Prostate gland (tissue), 2 donors: ENCODE data around the gene NUTF2. TPM values are rescaled to one million over a fixed set of nuclear protein-coding genes. Genes with fewer than 3 reads are reported as not detected.
A peak's percentile ranks its signal among the peaks of the same experiment; 100 is the strongest.

Source experiments
- DNase-seq: peaks from one replicate; pipeline ENCODE4 v3.0.0-alpha.2; 2019; ENCODE audit warnings: low spot score
- H3K27ac ChIP-seq, 2 donors: fragments of 200-600 bp; sonication (generic); 2 replicates each; pipeline ENCODE4 v1.5.1; 2017 to 2019
- H3K27me3 ChIP-seq: fragments of 200-600 bp; sonication (generic); replicated peaks from 2 replicates; pipeline ENCODE4 v1.5.1; 2019; ENCODE audit not compliant: insufficient read depth
- H3K36me3 ChIP-seq, 2 donors: fragments of 200-600 bp; sonication (generic); 1 replicate in 1 of 2; 2 replicates in 1 of 2; pipeline versions ENCODE4 v1.5.1 to v1.8.1; 2017 to 2019
- H3K4me1 ChIP-seq: fragments of 200-600 bp; sonication (generic); replicated peaks from 2 replicates; pipeline ENCODE4 v1.5.1; 2019
- H3K4me3 ChIP-seq, 2 donors: fragments of 200-600 bp; sonication (generic); 2 replicates each; pipeline ENCODE4 v1.5.1; 2017 to 2019
- H3K9me3 ChIP-seq: fragments of 200-600 bp; sonication (generic); 2 replicates; pipeline ENCODE4 v1.5.1; 2017
- POLR2A ChIP-seq: fragments of 450-650 bp; IDR thresholded peaks from one replicate; pipeline ENCODE4 v1.6.1; 2016; ENCODE audit warnings: antibody characterized with exemption, mild to moderate bottlenecking
- POLR2AphosphoS5 ChIP-seq: sonication (generic); formaldehyde crosslinking; IDR thresholded peaks from one replicate; pipeline ENCODE4 v1.6.1; 2017; ENCODE audit warnings: antibody characterized with exemption
- WGBS: methylation state at CpG from one replicate; pipeline ENCODE4 v1.1.5; 2018; 5-methylcytosine and 5-hydroxymethylcytosine counted together
- intact Hi-C: fragments of 100-400 bp; cut with DNase I; formaldehyde crosslinking; loops from one replicate; pipeline ENCODE4 v1.14.2; 2022
- total RNA-seq, 2 donors: library from RNA; depleted of rRNA; stranded (reverse); fragments of >200 nt; gene quantifications; one replicate each; pipeline ENCODE4 v1.1.0, GENCODE V29; 2016
- TF ChIP-seq, protein P1 (sequence below), 4 experiments: fragments of 200-600 bp in 2 of 4; fragments of 450-650 bp in 2 of 4; sonication (generic) in 2 of 4; IDR thresholded peaks; 1 replicate in 3 of 4; 2 replicates in 1 of 4; pipeline ENCODE4 v1.5.1; 2016 to 2019; ENCODE audit warnings: antibody characterized with exemption in 4 of 4, mild to moderate bottlenecking in 2 of 4, moderate library complexity in 2 of 4

NUTF2 gene
- total RNA-seq, 2 donors from 2014 or later = 61.5 to 234 TPM

DNA sequence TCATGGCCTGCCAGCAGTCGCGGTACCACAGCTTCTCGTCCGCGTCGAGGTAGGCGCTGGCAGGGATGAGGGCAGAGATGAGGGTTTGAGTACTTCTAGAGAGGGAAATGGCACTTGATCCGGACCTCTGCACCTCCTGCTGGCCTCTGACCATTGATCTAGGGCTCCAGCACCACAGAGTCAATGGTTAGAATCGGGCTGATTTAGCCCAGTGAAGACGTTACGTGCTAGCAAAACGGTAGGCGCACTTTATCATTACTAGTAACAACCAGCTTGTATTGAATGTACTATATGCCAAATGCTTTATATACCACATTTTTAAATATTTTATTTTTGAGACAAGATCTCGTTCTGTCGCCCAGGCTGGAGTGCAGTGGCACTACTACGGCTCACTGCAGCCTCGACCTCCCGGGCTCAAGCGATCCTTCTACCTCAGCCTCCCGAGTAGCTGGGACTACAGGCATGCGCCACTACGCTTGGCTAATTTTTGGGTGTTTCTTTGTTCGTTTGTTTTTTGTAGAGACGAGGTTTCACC, 39.5 kb upstream of the NUTF2 start:
- peaks cover 14% of the 10 kb centered on the region for H3K4me1 ChIP-seq
- no peak for TF ChIP-seq POLR2AphosphoS5
- no peak for TF ChIP-seq POLR2A
- peak overlapping the region; percentile 72 to 81 for H3K27ac ChIP-seq
- H3K36me3 ChIP-seq = no peaks in the 10 kb centered on the region
- no peak for DNase-seq
- no peaks in the 10 kb centered on the region for H3K9me3 ChIP-seq
- H3K4me3 ChIP-seq = peak overlapping the region; percentile 94 to 98
- intact Hi-C loops = loop anchor here (10.0 kb wide), 1 partner anchor 132 kb away; no protein-coding TSS in a partner anchor
- WGBS = 23% methylated on average over 24 of the region's 24 CpGs
- no peaks in the 10 kb centered on the region for H3K27me3 ChIP-seq

DNA sequence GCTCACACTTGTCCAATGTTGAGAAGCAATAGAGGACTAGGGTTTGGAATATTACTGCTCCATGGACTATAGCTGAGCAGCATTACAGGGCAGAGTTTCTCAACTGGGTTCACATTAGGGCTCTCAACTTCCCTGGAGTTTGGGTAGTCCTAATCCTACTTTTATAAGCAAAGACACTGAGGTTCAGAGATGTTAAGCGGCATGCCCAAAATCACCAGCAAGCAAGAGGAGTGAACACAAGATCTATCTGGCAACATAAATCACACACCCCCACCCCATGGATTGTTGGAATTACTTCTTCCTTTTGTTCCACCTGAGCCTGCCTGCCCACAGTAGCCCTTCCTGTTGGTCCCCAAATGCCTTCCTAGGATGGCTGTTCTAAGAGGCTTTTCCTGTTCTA, 34.8 kb upstream of the NUTF2 start:
- TF ChIP-seq POLR2AphosphoS5 (no peak), POLR2A (no peak)
- TF ChIP-seq, protein P1, sequence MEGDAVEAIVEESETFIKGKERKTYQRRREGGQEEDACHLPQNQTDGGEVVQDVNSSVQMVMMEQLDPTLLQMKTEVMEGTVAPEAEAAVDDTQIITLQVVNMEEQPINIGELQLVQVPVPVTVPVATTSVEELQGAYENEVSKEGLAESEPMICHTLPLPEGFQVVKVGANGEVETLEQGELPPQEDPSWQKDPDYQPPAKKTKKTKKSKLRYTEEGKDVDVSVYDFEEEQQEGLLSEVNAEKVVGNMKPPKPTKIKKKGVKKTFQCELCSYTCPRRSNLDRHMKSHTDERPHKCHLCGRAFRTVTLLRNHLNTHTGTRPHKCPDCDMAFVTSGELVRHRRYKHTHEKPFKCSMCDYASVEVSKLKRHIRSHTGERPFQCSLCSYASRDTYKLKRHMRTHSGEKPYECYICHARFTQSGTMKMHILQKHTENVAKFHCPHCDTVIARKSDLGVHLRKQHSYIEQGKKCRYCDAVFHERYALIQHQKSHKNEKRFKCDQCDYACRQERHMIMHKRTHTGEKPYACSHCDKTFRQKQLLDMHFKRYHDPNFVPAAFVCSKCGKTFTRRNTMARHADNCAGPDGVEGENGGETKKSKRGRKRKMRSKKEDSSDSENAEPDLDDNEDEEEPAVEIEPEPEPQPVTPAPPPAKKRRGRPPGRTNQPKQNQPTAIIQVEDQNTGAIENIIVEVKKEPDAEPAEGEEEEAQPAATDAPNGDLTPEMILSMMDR (IDR thresholded peaks at IDR 0.05) = no peak
- Histone ChIP-seq H3K4me1 (no peaks in the 10 kb centered on the region), H3K9me3 (no peaks in the 10 kb centered on the region), H3K27me3 (no peaks in the 10 kb centered on the region), H3K4me3 (no peak overlapping the region), H3K27ac (no peak overlapping the region), H3K36me3 (no peaks in the 10 kb centered on the region)
- no peak for DNase-seq
- 100% methylated on average over 1 of the region's 1 CpG for WGBS
- intact Hi-C loops = no loop called here

DNA sequence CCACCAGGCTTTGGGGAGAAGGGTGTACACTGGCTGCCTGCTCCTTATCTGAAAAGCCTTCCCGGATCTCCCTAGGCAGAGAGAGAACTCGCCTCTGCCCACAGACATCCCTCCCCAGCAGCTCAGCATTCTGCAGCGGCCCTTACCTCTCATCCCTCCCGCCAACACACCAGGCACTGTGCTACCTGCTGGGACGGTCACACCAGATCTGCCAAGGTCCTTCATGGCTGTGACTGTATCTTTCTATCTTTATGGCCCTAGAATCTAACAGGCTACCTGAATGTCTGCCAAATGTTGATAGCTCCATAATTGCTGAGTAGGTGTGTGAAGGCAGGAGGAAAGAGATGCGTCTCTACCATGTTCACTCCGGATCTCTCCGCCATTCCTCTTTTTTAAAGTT, 32.2 kb upstream of the NUTF2 start:
- H3K27me3 ChIP-seq = no peaks in the 10 kb centered on the region
- TF ChIP-seq POLR2AphosphoS5 = no peak
- TF ChIP-seq, protein P1 (IDR thresholded peaks at IDR 0.05) = no peak
- TF ChIP-seq POLR2A = no peak
- no peak overlapping the region for H3K4me3 ChIP-seq
- WGBS = 69% methylated on average over 8 of the region's 8 CpGs
- no peaks in the 10 kb centered on the region for H3K36me3 ChIP-seq
- H3K27ac ChIP-seq = no peak overlapping the region
- H3K9me3 ChIP-seq = no peaks in the 10 kb centered on the region
- no peaks in the 10 kb centered on the region for H3K4me1 ChIP-seq
- intact Hi-C loops = no loop called here
- DNase-seq = no peak

DNA sequence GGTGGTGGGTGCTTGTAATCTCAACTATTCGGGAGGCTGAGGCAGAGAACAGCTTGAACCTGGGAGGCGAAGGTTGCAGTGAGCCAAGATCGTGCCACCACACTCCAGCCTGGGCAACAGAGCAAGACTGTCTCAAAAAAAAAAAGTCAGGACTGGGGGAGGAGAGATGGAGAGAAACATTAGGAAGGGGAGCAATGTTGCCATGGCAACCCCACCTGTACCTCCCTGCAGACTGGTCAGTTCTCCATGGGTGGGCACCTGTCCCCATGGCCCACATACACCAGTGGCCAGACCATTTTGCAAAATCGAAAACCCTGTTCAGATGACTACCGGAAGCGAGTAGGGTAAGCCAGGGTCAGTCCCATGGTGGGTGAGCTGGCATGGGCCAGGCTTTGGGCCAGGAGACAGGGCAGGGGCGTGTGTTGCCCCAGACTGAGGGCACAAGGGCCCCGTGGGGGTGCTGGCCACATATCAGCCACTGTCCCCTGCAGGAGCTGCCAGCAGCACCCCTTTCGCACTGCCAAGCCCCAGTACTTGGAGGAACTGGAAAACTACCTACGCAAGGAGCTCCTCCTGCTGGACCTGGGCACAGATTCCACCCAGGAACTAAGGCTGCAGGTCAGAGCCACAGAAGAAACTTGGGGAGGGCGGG, 26.0 kb upstream of the NUTF2 start:
- TF ChIP-seq POLR2A (no peak), POLR2AphosphoS5 (no peak)
- TF ChIP-seq, protein P1 (IDR thresholded peaks at IDR 0.05) = no peak
- Histone ChIP-seq H3K27ac (no peak overlapping the region), H3K27me3 (no peaks in the 10 kb centered on the region), H3K9me3 (no peaks in the 10 kb centered on the region), H3K36me3 (no peaks in the 10 kb centered on the region), H3K4me1 (no peaks in the 10 kb centered on the region), H3K4me3 (no peak overlapping the region)
- 92% methylated on average over 11 of the region's 11 CpGs for WGBS
- intact Hi-C loops = no loop called here
- no peak for DNase-seq

DNA sequence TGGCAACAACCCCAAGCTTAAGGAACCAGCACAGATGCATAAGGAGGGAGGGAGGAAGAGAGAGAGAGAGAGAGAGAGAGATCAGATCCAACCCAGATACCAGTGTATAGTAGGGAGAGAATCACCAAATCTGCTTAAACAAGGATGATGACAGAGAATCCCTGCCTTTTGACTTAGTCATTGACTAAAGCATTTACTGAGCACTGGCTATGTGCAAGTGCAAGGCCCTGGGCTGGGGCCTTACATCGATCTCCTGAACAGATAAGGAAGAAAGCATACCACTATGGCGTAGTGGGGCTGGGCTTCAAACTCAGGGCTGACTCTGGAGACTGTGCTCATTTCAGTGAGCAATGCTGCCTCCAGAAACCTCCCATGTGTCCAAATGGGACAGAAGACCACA, 24.2 kb upstream of the NUTF2 start:
- TF ChIP-seq POLR2AphosphoS5 (no peak), POLR2A (no peak)
- Histone ChIP-seq H3K36me3 (no peaks in the 10 kb centered on the region), H3K4me3 (no peak overlapping the region), H3K9me3 (no peaks in the 10 kb centered on the region), H3K27me3 (no peaks in the 10 kb centered on the region), H3K4me1 (no peaks in the 10 kb centered on the region), H3K27ac (no peak overlapping the region)
- WGBS = 100% methylated on average over 2 of the region's 2 CpGs
- intact Hi-C loops = no loop called here
- DNase-seq = no peak

DNA sequence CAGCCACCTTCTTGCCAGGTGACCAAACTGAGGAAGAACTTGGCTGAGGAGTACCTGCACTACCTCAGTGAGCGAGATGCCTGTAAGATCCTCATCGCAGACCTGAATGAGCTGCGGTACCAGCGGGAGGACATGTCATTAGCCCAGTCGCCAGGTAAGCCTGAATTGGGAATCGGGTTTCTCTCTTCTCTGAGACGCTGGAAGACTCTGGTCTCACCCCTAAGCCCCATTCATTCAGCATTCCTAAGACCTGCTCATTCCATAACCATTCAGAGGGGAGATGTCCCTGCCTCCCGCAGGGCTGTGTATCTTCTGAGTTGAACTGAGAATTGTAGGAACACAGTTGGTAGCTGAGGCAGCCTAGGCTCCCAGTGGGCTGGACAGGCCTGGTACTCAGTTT, 21.6 kb upstream of the NUTF2 start:
- peaks cover 0 to 14% of the 10 kb centered on the region in 2 donors for H3K36me3 ChIP-seq
- intact Hi-C loops = no loop called here
- TF ChIP-seq, protein P1 (IDR thresholded peaks at IDR 0.05) = no peak
- TF ChIP-seq POLR2AphosphoS5 (no peak), POLR2A (no peak)
- 82% methylated on average over 8 of the region's 8 CpGs for WGBS
- H3K4me3 ChIP-seq = no peak overlapping the region
- H3K9me3 ChIP-seq = no peaks in the 10 kb centered on the region
- no peak for DNase-seq
- no peak overlapping the region for H3K27ac ChIP-seq
- H3K27me3 ChIP-seq = no peaks in the 10 kb centered on the region
- no peaks in the 10 kb centered on the region for H3K4me1 ChIP-seq
